HL-60 (cell line): ENCODE data around the gene MBD3.

Experiments
- POLR2AphosphoS5 ChIP-seq: IDR thresholded peaks from 2 replicates; pipeline ENCODE4 v1.6.1; 2012; ENCODE audit warnings: low read depth
- TF ChIP-seq, protein P1 (sequence below): IDR thresholded peaks from one replicate; pipeline ENCODE4 v1.5.1; 2011; ENCODE audit warnings: low read length, control low read depth, inconsistent platforms; ENCODE audit not compliant: insufficient read depth

- TF ChIP-seq, protein P1, sequence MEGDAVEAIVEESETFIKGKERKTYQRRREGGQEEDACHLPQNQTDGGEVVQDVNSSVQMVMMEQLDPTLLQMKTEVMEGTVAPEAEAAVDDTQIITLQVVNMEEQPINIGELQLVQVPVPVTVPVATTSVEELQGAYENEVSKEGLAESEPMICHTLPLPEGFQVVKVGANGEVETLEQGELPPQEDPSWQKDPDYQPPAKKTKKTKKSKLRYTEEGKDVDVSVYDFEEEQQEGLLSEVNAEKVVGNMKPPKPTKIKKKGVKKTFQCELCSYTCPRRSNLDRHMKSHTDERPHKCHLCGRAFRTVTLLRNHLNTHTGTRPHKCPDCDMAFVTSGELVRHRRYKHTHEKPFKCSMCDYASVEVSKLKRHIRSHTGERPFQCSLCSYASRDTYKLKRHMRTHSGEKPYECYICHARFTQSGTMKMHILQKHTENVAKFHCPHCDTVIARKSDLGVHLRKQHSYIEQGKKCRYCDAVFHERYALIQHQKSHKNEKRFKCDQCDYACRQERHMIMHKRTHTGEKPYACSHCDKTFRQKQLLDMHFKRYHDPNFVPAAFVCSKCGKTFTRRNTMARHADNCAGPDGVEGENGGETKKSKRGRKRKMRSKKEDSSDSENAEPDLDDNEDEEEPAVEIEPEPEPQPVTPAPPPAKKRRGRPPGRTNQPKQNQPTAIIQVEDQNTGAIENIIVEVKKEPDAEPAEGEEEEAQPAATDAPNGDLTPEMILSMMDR = no peak
- no peak for TF ChIP-seq POLR2AphosphoS5
Observed at GRCh38 chr19:1633269-1633826, 40.7 kb upstream of the MBD3 start.
